GM18508 (cell line): Measurements from ENCODE around the gene ATOX1.
A peak's percentile ranks its signal among the peaks of the same experiment; 100 is the strongest.
"Not testable (repeated sequence)": the region's sequence is repeated elsewhere in the genome, so short reads cannot be mapped to it uniquely, and the experiment has no call there.

Source experiments
- ATAC-seq: cut with Tn5 transposase; IDR thresholded peaks from one replicate; pipeline ENCODE4 v1.9.1; 2021; ENCODE audit warnings: moderate number of reproducible peaks; ENCODE audit not compliant: insufficient read depth, unreplicated experiment

The ATOX1 gene

DNA sequence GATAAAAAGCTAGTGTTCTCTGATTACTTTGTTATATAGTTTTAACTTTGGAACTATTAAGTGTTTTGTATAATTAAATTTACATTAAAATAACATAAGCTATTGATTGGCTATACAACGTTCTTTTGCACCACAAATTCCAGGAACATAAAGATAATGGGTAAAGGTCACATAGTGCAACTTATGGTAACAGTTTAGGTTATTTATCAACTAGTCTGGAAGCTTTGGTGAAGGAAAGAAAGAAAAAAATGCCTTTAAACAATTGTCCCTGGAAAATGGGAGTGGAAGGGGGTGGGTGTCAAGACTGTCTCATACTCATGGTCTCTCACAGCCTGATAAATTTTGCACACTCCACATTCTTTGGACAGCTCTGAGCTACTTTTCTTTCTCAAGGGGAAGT lies 54.7 kb downstream of the ATOX1 start:
- no peak for ATAC-seq

DNA sequence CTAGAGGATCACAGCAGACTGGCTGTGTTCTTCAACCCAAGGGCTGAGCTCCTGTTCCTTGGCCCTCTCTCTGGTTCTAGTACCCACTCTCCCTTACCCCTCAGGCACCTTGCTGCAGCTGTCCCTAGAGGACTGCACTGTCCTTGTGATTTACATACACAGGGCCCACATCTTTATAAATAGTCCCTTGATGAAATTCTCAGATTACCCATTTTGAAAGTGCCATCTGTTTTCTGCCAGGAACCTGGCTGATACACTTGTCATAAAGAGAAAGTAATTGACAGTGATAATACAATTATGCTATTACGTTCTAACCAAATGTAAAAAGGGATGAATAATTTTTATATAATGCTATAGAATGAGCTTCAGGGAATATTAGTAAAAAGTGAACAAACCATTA lies 55.2 kb downstream of the ATOX1 start:
- peak; percentile 89 for ATAC-seq

DNA sequence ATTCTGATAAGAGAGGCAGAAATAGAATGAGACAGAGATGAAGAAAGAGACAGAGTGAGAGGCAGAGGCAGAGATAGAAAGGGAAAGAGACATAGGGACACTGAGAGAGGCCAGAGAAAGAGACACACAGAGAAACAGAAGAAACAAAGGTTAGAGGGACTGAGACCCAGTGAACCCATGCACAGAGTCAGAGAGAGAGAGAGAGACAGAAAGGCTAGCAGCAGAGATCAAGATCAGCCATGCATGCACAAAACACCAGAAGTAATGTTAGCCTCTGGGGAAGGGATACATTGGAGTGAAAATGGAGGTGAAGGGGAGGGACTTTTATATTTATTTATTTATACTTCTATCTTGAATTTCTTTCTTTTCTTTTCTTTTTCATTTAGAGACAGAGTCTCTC lies 57.6 kb downstream of the ATOX1 start:
- ATAC-seq: no peak

DNA sequence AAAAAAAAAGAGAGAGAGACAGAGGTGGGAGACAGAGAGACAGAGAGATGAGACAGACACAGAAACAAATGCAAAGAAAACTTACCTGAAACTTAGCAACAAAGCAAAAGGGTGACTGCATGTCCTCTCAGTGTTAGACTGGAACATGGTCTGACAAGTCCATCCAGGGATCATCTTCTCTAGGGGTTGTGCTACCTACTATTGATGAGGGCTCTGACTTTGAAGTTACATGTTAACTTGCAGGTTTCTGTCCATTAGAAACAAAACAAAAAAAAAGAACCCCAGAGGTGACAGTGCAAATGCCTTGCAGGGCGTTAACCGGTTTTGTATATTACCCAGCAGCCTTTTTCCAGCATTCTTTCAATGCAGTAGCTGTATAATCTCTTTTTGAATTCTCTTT lies 58.1 kb downstream of the ATOX1 start:
- no peak for ATAC-seq

DNA sequence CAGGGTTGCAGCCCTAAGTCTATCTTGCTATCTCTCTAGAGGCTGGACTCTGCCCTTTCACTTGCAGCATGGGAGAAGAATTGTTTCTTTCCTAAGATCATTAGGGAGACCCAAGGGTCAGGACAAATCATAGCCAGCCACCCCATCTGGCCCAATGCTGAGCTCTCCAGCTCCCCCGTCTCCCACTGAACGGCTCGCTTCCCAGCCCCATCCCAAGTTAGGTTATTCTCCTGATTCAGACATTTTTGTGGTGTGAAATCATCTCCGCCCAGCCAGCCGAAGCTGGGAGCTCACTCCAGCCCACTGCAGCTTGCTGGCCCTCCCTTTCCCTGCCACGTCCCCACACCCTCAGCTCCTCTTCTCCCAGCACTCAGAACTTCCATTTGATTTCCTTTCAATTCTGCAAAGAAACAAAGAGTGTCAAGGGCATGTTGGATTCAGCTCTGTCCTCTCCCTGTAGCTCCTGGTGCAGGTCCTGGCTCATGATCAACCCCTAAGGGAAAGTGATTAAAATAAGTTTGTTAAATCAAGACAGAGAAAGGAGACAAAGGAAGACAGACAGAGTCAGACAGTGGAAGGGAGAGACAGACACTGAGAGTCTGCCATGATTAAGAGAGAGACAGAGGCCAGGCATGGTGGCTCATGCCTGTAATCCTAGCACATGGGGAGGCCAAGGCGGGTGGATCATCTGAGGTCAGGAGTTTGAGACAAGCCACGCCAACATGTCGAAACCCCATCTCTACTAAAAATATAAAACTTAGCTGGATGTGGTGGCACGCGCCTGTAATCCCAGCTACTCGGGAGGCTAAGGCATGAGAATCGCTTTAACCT lies 59.1 kb downstream of the ATOX1 start:
- no peak for ATAC-seq

DNA sequence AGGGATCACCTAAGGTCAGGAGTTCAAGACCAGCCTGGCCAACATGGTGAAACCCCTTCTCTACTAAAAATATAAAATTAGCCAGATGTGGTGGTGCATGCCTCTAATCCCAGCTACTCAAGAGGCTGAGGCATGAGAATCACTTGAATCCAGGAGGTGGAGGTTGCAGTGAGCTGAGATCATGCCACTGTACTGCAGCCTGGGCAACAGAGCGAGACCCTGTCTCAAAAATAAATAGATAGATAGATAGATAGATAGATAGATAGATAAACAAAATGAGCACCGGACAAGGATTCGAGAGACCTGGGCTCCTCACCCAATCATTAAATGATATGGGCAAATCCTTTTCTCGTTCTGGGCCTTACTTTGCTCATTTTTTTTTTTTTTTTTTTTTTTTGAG lies 60.4 kb downstream of the ATOX1 start:
- ATAC-seq: not testable (repeated sequence)

DNA sequence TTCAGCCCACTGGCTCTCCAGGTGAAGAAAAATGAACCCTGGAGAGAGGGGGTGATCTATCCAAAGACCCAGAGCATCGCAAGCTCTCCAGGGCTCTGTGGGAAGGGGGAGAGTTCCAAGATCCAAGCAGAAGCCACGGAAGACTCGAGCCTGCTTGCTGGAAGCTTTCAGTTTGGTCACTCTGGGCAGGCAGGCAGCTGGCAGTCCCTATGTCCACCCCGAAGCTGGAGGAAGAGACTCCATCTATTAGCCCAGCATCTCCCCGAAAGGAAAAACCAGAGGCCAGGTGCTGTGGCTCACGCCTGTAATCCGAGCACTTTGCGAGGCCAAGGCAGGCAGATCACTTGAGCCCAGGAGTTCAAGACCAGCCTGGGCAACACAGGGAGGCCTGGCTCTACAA lies 61.0 kb downstream of the ATOX1 start:
- no peak for ATAC-seq

DNA sequence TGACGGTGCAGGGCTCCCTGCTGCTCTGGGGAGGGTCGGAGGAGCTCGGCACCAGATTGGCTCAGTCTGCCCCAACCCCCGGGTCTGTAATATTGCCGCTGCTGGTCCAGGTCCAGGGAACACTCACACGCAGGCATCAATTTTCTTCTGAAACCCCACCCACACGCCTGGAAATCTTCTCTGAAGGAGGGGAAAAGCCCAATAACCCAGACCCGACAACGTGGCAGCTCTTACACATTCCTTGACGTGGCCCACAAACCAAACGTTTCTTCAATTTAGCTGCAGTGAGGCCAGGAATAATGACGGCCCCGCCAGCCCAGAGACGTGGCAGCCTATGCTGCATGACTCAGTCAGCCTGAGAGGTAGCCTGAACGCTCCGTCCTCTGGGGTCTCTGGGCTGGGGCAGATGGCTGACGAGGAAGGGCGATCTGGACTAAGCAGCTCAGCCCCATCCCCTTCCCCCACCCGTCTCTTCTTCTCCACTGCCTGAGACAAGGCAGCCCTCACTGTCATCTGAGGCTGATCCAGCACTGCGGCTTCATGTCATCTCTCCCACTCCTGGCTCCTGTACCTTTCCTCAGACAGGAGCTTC lies 61.9 kb downstream of the ATOX1 start:
- ATAC-seq: no peak

DNA sequence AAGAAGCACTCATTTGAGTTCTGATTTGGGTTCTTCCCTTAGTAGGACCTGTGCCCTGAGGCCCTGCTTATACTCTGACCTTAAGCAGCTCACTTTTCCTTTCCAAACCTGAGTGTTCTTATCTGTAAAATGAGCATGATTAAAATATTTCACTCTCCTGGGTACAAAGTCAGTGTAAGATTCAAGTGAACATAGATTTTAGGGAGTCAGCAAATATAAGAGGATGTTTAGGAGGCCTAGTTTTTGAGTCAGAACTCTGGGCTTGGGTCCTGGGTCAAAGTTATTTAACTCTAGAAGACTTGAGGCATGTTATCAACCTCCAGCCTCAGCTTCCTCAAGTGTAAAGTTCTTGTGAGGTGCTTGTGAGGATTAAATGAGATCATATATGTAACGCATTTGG lies 63.0 kb downstream of the ATOX1 start:
- no peak for ATAC-seq

DNA sequence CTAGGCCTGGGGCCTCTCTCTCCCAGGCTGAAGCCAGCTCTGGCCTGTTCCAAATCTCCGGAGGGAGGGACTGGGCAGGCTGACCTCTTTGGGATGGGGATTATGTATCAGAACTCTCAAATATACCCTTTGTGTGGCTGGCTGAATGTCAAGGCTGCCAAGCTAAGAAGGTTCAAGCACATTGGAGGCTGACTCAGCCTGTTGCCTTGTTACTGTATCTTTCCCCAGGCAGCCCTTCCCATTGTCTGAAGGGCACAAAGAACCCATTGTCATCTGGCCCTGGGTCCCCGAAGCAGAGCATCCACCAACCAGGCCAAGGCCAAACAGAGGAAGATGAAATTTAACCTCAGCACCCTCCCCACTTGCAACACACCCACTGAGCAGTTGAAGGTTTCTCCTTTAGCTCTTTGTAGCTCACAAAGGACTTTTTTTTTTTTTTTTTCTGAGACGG lies 64.4 kb downstream of the ATOX1 start:
- no peak for ATAC-seq
